Glomerular visceral epithelial cell (primary cell): ENCODE results near the gene OR4K14.
"Not testable (repeated sequence)": the region's sequence is repeated elsewhere in the genome, so short reads cannot be mapped to it uniquely, and the experiment has no call there.

Experiments used
- DNase-seq: peaks from one replicate; pipeline ENCODE4 v3.0.0-alpha.2; 2016; ENCODE audit errors: extremely low spot score

OR4K14 gene

DNA sequence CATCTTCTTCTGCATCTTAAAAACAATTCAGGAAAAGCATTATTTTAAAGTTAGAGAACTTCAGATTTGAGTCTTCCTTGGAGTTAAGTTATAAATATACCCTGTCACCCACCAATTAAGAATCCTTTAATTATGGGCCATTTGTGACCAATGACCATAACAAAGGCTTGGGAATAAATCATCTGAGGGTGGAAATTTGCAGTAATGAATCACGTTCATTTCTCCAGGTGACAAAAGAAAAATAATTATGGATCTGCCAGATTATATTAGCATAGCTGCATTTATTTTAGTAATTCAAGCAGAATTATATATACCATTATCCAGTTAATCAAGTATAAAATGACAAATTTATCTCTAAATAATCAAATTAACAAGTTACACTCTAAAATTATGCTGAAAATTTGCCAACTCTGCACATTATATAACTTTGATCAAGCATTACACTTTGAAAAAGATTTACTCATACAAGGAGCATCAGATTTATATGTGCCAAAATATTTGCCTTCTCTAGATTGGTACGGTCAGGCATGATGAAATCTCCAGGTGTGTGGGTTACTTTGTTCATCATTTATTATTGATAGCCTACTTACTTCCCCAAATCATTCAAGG is at the start of gene OR4K14:
Gene OR4K14, minus strand, starts transcription at position 51 of the 609 bp plus-strand sequence. CDS start 4,114 bp downstream, outside the sequence.
- DNase-seq, result no peak

DNA sequence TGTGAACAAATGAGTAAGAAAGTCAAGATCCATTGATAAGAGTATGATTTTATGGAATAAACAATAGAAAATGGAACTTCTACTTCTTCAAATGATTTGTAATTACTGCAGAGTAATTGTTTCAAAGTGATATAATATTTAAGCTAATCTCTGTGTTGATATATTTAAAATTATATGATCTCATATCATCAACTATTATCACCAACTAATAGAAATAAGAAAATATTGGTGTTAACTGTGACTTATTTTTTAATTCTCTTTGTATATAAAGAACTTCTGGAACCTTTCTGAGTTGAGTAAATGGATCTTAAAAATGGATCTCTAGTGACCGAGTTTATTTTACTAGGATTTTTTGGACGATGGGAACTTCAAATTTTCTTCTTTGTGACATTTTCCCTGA is 40.6 kb upstream of the OR4K14 start, which contains the start of gene OR4L1:
Gene OR4L1, plus strand, starts transcription at position 301 of the 400 bp plus-strand sequence. Its CDS starts 0 bp downstream, at position 301.
- DNase-seq, result no peak

GRCh38 chr14:20048202-20048601 is 29.1 kb upstream of the OR4K14 start:
- no peak for DNase-seq

GRCh38 chr14:20044243-20044642 is 25.1 kb upstream of the OR4K14 start:
- no peak for DNase-seq

- DNase-seq, result no peak
Measured at GRCh38 chr14:20035938-20036337, 16.8 kb upstream of the OR4K14 start, which contains the start of gene OR4K13. TSS of gene OR4K13 (minus strand) at chr14:20036038. CDS start at chr14:20034758, 1,280 bp downstream.

GRCh38 chr14:20035449-20035848 is 16.3 kb upstream of the OR4K14 start:
- no peak for DNase-seq

GRCh38 chr14:20031058-20031457 is 12.0 kb upstream of the OR4K14 start:
- DNase-seq, result no peak

- DNase-seq, result no peak
Measured at GRCh38 chr14:20008156-20008555, 11.0 kb downstream of the OR4K14 start.

DNA sequence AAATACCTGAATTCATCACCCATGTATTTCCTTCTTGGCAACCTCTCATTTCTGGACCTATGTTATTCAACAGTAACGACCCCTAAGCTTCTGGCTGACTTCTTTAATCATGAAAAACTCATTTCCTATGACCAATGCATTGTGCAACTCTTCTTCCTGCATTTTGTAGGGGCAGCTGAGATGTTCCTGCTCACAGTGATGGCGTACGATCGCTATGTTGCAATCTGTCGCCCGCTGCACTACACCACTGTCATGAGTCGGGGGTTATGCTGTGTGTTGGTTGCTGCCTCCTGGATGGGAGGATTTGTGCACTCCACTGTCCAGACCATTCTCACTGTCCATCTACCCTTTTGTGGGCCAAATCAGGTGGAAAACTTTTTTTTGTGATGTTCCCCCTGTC is 16.8 kb downstream of the OR4K14 start:
- DNase-seq, result no peak

DNA sequence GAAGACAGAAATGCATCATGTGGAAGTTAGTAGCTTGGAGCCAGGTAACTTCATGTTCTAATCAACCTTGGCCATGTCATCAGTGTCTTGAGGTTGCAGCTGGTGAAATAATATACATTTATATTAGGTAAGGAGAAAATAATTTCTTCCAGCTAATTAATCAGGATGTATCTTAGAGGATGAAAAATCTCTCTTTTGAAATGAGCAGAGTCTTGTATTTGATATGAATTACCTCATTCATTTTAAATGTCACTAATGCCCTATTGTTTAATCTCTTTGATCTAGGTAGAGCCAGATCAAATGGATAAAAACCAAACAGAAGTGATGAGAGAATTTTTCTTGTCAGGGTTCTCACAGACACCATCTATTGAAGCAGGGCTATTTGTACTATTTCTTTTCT is 17.2 kb downstream of the OR4K14 start, which contains the start of gene OR4Q2:
Gene OR4Q2, plus strand, starts transcription at position 301 of the 400 bp plus-strand sequence.
- DNase-seq, result no peak

DNA sequence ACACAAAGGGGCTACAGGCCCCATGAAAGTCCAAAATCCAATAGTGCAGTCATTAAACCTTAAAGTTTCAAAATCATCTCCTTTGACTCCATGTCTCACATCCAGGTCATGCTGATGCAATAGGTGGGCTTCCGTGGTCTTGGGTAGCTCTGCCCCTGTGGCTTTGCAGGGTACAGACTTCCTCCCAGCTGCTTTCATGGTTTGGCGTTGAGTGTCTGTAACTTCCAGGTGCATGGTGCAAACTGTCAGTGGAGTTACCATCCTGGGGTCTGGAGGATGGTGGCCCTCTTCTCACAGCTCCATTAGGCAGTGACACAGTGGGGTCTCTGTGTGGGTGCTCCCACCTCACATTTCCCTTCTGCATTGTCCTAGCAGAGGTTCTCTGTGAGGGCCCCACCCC is 25.7 kb downstream of the OR4K14 start:
- DNase-seq, result no peak

- DNase-seq, result no peak
Measured at GRCh38 chr14:19975291-19975690, 43.8 kb downstream of the OR4K14 start, which contains the start of gene OR4K15. TSS of gene OR4K15 (plus strand) at chr14:19975591. CDS start at chr14:19975591, 0 bp downstream.

DNA sequence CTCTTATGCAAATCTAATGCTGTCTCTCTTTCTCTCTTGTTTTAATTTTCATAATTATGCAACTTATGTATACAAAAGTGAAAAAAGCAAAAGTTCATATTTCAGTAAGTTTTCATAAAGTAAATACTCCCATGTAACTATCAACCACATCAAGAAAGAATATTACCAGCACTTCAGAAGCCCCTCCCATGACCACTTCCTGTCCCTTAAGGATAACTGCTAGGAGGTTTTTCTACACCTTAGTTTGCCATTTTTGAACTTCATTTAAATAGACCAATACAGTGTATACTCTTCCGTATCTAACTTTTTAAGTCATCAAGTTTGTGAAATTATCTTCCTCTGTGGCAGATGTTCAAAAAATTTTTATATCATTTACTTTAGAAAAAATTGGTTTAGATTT is 44.3 kb downstream of the OR4K14 start:
- DNase-seq, result no peak

DNA sequence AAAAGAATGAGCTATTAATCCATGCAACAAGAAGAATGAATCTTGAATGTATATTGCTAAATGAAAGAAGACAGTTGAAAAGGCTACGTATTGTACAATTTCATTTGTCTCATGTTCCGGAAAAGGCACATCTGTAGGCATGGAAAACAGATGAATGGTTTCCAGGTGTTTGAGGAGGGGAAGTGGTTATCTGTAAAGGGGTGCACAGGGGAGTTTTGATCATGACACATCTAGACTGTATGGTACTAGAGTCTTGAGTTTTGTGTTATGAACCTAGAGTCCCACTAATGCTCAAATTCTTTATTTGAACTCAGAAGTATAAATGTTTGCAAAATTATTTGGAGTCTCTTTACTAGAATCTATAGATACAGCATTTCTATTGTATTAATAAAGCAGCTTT is 49.4 kb downstream of the OR4K14 start:
- DNase-seq, result not testable (repeated sequence)
